Measurements from ENCODE around the gene TSHZ2.
"Not testable (repeated sequence)": the region's sequence is repeated elsewhere in the genome, so short reads cannot be mapped to it uniquely, and the experiment has no call there.

Gene TSHZ2

DNA sequence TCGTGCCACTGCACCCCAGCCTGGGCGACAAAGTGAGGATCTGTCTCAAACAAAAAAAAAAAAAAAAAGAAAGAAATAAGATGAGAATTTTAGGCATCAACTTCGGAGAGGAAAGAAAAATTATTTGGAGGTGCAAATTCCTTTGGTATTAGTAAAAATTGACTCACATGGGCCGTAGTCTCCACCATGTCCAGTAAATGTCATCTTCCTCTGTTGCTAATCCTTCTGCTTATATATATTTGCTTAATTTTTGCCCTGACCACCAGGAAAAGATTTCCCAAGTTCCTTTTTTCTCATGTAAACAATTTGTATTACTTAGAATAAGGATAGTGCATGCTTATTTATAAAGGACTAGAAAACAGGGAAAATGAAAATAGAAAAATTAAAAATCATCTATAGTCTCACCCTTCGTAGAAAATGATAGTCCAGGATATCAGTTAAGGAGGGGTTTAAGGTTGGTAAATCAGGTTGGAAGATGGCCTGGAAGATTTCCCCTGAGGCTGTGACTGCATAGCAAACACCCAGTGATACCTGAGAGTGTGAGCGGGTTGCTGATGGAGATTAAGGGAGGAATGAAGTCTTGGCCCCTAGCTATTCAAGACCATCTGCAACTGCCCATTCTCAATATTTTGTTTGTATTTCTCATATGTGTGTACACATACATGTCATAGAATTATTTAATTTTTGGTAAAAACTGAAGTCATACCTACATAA, 380.7 kb downstream of the TSHZ2 start:
- no peak for DNase-seq (ENCODE audit: low spot score)

DNA sequence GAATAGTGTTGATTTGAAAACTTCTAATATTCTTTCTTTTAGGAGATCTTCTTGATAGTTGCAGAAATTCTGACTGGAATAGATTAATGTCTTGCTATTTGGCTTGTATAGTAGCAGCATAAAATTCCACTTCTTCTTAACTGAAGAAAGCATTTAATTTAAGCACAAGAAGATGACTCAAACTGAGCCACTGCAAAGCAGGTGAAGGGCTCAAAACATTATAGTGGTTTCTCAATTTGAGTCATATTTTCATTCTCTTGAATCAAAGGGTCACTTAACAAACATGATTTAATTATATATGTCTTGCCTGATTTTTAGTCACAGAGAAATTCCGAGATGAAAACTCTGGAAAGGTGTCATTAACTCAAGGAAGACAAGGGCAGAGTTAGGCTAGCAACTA, 382.2 kb downstream of the TSHZ2 start:
- DNase-seq (ENCODE audit: low spot score) = no peak

GRCh38 chr20:53355790-53356189, 383.6 kb downstream of the TSHZ2 start:
- DNase-seq (ENCODE audit: low spot score) = no peak

GRCh38 chr20:53359425-53359824, 387.3 kb downstream of the TSHZ2 start:
- DNase-seq (ENCODE audit: low spot score) = no peak

- no peak for DNase-seq (ENCODE audit: low spot score)
Observed at GRCh38 chr20:53360852-53361251, 388.7 kb downstream of the TSHZ2 start.

GRCh38 chr20:53362736-53363135, 390.6 kb downstream of the TSHZ2 start:
- DNase-seq (ENCODE audit: low spot score) = no peak

GRCh38 chr20:53364646-53365045, 392.5 kb downstream of the TSHZ2 start:
- no peak for DNase-seq (ENCODE audit: low spot score)

DNA sequence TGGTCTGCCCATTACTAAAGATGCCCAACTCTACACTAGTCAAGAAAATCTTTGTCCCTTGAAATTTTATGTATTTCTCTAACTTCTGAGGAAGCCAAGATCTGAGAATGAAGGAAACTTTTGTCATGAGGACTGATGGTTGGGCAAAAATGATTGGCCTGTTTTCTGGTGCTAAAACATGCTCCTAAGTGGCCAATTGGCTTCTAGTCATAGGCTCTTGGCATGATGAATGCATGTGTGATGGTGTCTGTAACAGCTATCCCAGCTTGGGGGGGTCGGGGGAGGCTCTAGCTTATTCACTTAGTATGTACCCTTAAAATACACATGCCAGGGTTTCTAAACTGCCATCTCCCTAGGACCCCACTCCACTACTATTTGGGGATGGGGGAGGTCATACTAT, 392.9 kb downstream of the TSHZ2 start:
- no peak for DNase-seq (ENCODE audit: low spot score)

DNA sequence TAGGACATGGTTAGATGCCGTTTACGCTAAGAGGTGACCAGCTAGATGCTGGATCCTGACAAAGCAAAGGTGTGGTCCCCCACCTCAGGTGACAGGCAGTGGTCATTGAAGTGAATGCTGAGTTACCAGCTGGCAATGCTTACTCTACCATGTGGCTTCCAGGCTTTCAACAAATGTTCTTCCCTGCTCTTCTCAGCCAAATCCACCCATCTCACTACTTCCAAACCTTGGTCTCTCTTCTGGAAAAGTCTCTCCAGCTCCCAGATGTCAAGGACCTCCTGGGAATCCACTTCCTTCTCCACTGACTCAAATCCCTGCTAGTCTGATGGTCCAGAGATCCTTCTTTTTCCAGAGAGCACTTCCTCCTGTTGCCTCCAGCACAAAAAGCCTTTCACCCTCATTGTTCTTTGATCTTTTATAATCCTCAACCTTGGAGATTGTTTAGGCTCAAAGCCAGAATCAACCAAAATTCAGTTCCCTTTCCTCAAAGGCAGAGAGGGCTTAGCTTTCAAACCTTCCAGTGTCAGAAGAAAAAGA, 393.4 kb downstream of the TSHZ2 start:
- no peak for DNase-seq (ENCODE audit: low spot score)

GRCh38 chr20:53366928-53367327, 394.8 kb downstream of the TSHZ2 start:
- not testable (repeated sequence) for DNase-seq (ENCODE audit: low spot score)

DNA sequence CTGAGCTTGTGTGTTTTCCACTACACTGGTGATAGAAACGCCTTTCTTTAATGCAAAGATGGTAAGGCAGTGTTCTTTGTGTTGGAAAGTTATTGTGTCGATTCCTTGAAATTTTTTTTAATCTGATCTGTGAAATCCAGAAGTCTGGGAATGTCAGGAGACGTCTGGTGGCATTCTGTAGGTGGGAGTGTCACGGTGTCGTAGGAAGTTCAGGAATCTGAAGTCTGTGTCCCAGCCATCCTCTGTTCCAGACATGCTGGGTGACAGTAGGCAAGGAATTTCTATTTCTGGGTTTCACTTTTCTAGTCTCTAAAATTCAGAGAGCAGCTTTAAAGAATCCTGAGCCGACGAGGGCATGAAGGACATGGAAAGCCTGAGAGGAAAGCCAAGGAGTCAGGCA, 397.7 kb downstream of the TSHZ2 start:
- no peak for DNase-seq (ENCODE audit: low spot score)

DNA sequence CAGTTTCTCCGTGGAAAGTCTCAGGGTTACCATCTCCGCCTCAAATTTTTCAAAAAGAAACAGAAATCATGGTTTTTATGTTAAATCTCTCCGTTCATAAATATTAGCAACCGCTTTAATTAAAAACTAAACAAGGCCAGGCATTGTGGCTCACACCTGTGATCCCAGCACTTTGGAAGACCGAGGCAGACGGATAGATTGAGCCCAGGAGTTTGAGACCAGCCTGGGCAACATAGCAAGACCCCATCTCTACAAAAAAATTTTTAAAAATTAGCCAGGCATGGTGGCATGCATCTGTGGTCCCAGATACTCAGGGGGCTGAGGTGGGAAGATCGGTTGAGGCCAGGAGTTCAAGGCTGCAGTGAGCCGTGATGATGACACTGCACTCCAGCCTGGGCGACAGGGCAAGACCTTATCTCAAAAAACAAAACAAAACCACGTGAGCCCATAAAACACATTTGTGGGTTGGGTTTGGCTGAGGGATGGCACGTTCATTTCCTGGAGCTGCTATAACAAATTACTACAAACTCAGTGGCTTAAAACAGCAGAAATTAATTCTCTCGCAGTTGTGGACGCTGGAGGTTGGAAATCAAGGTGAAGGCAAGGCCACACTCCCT, 398.3 kb downstream of the TSHZ2 start:
- DNase-seq (ENCODE audit: low spot score) = no peak

DNA sequence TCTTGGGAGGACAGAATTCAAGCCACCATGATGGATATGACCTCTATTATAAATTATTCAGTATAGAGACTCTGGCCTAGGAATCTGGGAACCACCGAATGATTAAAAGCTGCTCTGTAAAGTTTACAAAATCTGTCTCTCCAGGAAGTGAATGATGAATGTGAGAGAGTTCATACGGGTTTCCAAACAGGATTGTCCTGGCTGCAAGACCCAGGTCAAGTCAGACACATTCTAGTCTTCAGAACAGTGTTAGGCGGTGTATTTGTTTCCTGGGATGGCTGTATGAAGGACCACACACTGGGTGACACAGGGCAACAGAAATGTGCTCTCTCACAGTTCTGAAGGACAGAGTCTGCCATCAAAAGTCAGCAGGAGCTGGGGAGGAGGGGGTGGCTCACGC, 399.1 kb downstream of the TSHZ2 start:
- no peak for DNase-seq (ENCODE audit: low spot score)

GRCh38 chr20:53376021-53376420, 403.9 kb downstream of the TSHZ2 start:
- no peak for DNase-seq (ENCODE audit: low spot score)

DNA sequence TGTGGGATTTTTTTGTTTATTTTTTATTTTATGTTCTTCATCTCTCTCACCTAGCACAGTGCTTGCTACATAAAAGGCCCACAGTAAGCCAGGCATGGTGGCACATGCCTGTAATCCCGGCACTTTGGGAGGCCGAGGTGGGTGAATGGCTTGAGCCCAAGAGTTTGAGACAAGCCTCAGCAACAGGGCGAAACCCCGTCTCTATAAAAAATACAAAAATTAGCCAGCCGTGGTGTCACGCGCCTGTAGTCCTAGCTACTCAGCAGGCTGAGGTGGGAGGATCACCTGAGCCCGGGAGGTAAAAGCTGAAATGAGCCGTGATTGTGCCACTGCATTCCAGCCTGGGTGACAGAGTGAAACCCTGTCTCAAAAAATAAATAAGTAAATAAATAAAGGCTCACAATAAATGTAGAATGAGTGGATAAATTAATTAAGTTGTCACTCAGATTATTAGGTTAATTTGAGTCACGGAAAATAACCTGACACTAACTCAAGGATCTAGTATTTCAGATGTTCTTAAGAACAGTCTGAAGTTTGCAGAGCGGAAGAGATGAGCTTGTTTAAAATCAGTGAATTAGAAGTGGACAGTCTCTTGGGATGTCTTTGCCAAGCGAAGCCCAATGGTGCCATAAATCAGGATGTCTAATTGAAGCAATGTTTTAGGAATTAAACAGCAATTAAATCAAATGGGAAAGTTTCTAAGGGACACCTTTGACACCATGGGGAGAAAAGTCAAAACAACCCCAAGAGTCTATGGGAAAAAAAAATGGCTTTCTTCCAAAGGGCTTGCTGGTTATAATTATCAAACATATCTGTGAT, 407.1 kb downstream of the TSHZ2 start:
- no peak for DNase-seq (ENCODE audit: low spot score)

DNA sequence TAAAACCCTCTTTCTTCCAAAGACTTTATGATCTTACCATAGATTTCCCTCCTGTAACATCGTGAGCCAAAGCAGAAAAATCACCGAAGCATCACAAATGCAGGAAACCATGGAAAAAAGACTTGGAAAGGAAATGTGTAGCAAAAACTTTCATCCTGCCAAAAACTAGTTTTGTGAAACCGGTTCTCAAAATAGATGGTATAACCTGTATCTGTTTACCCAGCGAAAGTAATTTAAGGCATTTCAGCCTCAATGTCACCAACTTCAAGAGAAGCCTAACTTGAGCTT, 407.6 kb downstream of the TSHZ2 start:
- DNase-seq (ENCODE audit: low spot score) = no peak

DNA sequence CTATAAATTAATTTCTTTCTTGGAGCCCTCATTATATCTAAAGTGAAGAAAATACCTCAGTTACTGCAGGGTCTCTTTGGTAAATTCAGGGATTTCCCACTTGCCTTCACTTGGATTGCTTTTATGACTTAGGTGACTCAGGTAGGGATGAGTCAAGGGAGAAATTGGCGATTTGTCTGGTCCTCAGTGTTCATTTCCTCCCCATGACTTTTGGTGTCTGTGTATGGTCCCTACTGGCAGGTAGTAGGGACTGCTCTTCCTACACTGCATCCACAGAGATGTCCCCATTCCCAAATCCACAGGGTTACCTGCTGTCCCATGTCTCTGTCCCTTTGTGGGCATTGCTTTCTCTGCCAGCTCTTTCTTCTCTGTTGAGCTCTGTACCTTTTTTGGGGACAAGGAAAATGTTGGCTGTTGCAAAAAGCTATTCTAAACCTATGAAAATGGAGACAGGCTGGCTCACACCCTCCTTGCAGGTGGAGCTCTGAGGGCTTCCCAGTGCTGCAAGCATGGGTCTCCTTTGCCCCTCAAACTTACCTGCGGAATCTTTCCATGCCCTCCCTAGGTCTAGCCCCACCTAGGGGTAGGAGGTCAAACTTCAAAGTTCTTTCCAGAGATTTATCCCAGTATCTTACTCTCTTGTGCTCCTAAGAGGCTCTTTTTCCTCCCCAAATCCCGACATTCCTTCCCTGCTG, 409.6 kb downstream of the TSHZ2 start:
- DNase-seq (ENCODE audit: low spot score) = no peak

- DNase-seq (ENCODE audit: low spot score) = no peak
Observed at GRCh38 chr20:53382263-53382844, 410.2 kb downstream of the TSHZ2 start.

DNA sequence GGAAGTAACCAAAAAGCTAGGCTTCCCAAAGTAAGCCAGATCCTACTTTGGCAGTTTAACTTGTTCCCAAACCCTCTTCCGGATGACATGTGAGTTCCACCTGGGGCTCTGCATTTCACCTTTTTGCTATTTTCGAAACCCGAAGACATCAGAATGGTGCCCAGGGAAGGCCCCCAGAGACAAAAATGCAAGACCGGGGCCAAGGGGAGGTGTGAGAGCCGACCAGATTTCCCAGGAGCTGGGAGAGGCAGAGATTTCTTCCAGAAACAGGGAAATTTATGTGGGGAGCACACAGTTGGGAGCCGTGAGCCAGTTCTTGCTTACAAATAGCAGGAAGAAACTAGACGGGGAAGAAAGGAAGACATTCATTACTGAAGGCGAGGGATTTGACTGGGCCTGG, 411.8 kb downstream of the TSHZ2 start:
- DNase-seq (ENCODE audit: low spot score) = no peak

- no peak for DNase-seq (ENCODE audit: low spot score)
Observed at GRCh38 chr20:53384392-53384791, 412.2 kb downstream of the TSHZ2 start.

- no peak for DNase-seq (ENCODE audit: low spot score)
Observed at GRCh38 chr20:53385941-53386767, 414.0 kb downstream of the TSHZ2 start.
